Heart left ventricle (tissue), 13 donors: Measurements from ENCODE around the gene PSMB8.

Experiments used
- POLR2A ChIP-seq, 2 donors: fragments of 450-650 bp; IDR thresholded peaks; one replicate each; pipeline ENCODE4 v1.6.1; 2017; ENCODE audit warnings: antibody characterized with exemption in 2 of 2, mild to moderate bottlenecking in 2 of 2, moderate library complexity in 2 of 2
- TF ChIP-seq, protein P1 (sequence below), 12 donors: fragments of 200-600 bp; sonication (generic) in 4 of 12; IDR thresholded peaks; one replicate each; pipeline versions ENCODE4 v1.5.0 to v1.8.0; 2018 to 2022; ENCODE audit warnings: antibody characterized with exemption in 12 of 12, mild to moderate bottlenecking in 5 of 12
- donor health status: ischemic (EF 13 %, LVEDD 7.1; RV severe dilation, severe dysfunction).
- donor health status: DM: no; HTN: yes; CAD: no.
- donor health status: DM: no; HTN: no; CAD: no.
- donor health status: ischemic (EF 25% LVEDD 6.9; RV normal size, moderate dysfunction).
- donor health status: ischemic (EF 25% LVEDD 5.7; RV mildly dilated, moderate dysfunction).
- donor health status: ischemic (EF 35%, LVEDD 5.7; RV mildly dilated, moderate dysfunction).
- donor health status: nonischemic (EF 11% LVEDD 7.7; RV severe dilation, severe dysfunction).
- donor health status: DM: yes; HTN: yes; CAD: no.
- donor health status: PGD.
- donor health status: ischemic (EF 29% LVEDD 5.4; RV normal size, mild dysfunction).
- donor health status: nonischemic (EF 23%, LVEDD 6.1; RV moderate dilation, normal function).

- TF ChIP-seq, protein P1, sequence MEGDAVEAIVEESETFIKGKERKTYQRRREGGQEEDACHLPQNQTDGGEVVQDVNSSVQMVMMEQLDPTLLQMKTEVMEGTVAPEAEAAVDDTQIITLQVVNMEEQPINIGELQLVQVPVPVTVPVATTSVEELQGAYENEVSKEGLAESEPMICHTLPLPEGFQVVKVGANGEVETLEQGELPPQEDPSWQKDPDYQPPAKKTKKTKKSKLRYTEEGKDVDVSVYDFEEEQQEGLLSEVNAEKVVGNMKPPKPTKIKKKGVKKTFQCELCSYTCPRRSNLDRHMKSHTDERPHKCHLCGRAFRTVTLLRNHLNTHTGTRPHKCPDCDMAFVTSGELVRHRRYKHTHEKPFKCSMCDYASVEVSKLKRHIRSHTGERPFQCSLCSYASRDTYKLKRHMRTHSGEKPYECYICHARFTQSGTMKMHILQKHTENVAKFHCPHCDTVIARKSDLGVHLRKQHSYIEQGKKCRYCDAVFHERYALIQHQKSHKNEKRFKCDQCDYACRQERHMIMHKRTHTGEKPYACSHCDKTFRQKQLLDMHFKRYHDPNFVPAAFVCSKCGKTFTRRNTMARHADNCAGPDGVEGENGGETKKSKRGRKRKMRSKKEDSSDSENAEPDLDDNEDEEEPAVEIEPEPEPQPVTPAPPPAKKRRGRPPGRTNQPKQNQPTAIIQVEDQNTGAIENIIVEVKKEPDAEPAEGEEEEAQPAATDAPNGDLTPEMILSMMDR (IDR thresholded peaks at IDR 0.05), result no peak
- no peak for TF ChIP-seq POLR2A (IDR thresholded peaks at IDR 0.05)
Observed at GRCh38 chr6:32876603-32877002, 32.8 kb upstream of the PSMB8 start.
